Amniotic stem cell (primary cell): ENCODE measurements around the gene EPHB4.
"Not testable (repeated sequence)": the region's sequence is repeated elsewhere in the genome, so short reads cannot be mapped to it uniquely, and the experiment has no call there.

ENCODE experiments used
- DNase-seq: peaks from one replicate; lab custom pipeline; 2025; lab: John Stamatoyannopoulos, UW

The EPHB4 gene

GRCh38 chr7:100827330-100828226 lies at the start of gene EPHB4:
Gene EPHB4 (minus strand): TSS chr7:100827523. CDS start chr7:100827030, 493 bp downstream.
- DNase-seq: peak; percentile 83

- no peak for DNase-seq
Measured at GRCh38 chr7:100875356-100875751, 48.0 kb upstream of the EPHB4 start.

- peak; percentile 95 for DNase-seq
Measured at GRCh38 chr7:100874577-100875355, 47.4 kb upstream of the EPHB4 start, which contains the start of gene SRRT. Gene SRRT (plus strand): TSS chr7:100875103. CDS start chr7:100875591, 488 bp downstream.

GRCh38 chr7:100874300-100874576 lies 46.9 kb upstream of the EPHB4 start:
- DNase-seq: no peak

DNA sequence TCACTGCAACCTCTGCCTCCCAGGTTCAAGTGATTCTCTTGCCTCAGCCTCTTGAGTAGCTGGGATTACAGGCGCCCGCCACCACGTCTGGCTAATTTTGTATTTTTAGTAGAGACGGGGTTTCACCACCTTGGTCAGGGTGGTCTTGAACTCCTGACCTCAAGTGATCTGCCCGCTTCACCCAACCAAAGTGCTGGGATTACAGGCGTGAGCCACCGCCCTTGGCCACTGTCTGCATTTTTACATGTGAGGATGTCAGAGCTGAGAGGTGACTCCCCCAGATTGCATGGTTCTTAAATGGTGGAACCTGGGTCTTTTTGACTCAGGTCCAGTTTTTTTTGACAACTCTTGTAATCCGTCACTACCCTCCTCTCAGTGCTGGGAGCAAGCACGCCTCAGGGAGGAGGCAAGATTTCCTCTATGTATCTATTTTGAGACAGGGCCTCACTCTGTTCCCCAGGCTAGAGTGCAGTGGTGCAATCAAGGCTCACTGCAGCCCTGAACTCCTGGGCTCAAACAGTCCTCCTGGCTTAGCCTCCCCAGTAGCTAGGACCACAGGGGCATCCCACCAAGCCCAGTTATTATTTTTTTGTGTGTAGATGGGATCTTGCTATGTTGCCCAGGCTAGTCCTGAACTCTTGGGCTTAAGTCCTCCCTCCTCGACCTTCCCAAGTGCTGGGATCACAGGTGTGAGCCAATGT lies 46.4 kb upstream of the EPHB4 start:
- no peak for DNase-seq

GRCh38 chr7:100867776-100868485 lies 40.6 kb upstream of the EPHB4 start:
- no peak for DNase-seq

GRCh38 chr7:100867040-100867775 lies 39.9 kb upstream of the EPHB4 start, which contains the start of gene TRIP6:
Gene TRIP6 (plus strand): TSS chr7:100867387. CDS start chr7:100867498, 111 bp downstream.
- DNase-seq: peak; percentile 86

DNA sequence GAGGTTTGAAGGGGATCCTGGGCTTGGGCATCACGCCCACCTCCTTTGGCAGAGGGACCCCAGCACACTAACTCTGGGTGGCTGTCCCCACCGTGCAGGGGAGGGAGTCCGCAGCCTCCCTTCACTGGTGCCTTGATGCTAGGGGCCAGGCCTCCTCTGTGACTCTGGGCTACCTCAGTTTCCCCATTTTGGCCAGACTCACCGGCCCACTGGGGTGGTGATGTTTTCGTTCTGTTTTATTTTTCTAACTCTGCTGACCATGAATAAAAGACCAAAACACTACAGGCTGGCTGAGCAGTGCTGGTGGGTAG lies 39.4 kb upstream of the EPHB4 start:
- DNase-seq: no peak

GRCh38 chr7:100865938-100866728 lies 38.8 kb upstream of the EPHB4 start:
- DNase-seq: no peak

GRCh38 chr7:100865372-100865911 lies 38.1 kb upstream of the EPHB4 start:
- DNase-seq: no peak

- no peak for DNase-seq
Measured at GRCh38 chr7:100864263-100864845, 37.0 kb upstream of the EPHB4 start.

GRCh38 chr7:100863406-100863950 lies 36.2 kb upstream of the EPHB4 start:
- DNase-seq: no peak

GRCh38 chr7:100861616-100861985 lies 34.3 kb upstream of the EPHB4 start:
- no peak for DNase-seq

DNA sequence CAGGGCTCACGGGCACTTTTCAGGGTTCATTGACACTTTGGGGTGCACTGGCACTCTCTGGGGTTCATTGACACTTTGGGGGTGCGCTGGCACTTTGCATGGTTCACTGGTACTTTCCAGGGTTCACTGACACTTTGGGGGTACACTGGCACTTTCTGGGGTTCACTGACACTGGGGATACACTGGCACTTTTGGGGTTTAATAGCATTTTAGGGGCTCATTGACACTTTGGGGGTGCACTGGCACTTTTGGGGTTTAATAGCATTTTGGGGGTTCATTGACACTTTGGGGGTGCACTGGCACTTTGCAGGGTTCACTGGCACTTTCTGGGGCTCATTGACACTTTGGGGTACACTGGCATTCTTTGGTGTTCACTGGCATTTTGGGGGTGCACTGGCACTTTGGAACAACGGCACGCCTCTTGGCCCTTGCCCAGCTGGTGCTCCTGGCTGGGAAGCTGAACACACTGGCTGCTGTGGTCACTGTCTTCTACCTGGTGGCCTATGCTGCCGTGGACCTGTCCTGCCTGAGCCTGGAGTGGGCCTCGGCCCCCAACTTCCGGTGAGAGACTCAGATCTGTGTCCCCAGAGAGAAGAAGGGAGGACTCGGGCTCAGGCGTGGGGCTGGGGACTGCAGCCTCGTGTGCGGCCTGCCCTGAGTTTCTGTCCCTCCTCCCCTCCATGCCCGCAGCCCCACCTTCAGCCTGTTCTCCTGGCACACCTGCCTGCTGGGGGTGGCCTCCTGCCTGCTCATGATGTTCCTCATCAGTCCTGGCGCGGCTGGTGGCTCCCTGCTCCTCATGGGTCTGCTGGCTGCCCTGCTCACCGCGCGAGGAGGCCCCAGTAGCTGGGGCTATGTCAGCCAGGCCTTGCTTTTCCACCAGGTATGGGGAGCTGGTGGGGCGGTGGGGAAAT lies 33.6 kb upstream of the EPHB4 start:
- DNase-seq: no peak

- DNase-seq: no peak
Measured at GRCh38 chr7:100859856-100860255, 32.5 kb upstream of the EPHB4 start.

DNA sequence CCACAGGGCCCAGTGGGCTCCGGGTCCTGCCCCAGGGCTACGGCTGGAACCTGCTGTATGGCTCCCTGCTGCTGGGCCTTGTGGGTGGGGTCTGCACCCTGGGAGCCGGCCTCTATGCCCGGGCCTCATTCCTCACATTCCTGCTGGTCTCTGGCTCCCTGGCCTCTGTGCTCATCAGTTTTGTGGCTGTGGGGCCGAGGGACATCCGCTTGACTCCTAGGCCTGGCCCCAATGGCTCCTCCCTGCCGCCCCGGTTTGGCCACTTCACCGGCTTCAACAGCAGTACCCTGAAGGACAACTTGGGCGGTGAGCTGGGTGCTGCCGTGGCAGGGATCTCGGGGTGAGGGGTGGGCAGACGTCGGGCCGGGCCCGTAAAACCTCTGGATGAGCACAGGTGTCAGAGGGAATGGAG lies 29.6 kb upstream of the EPHB4 start:
- no peak for DNase-seq

- DNase-seq: no peak
Measured at GRCh38 chr7:100855515-100855914, 28.2 kb upstream of the EPHB4 start.

GRCh38 chr7:100854899-100855298 lies 27.6 kb upstream of the EPHB4 start:
- DNase-seq: not testable (repeated sequence)
